Left ventricle myocardium inferior (tissue), 1 donor: ENCODE measurements around the gene ATP1B3. TPM values are rescaled to one million over a fixed set of nuclear protein-coding genes. Genes with fewer than 3 reads are reported as not detected.
"Not testable (repeated sequence)": the region's sequence is repeated elsewhere in the genome, so short reads cannot be mapped to it uniquely, and the experiment has no call there.

ENCODE experiments used
- DNase-seq: peaks from one replicate; pipeline ENCODE4 v3.0.0-alpha.2; 2020
- H3K27ac ChIP-seq: fragments of 200-600 bp; replicated peaks from 2 replicates; pipeline ENCODE4 v1.8.0; 2021
- H3K27me3 ChIP-seq: fragments of 200-600 bp; 2 replicates; pipeline ENCODE4 v1.8.0; 2021; ENCODE audit warnings: low read depth
- H3K36me3 ChIP-seq: fragments of 200-600 bp; 2 replicates; pipeline ENCODE4 v1.8.0; 2021
- H3K4me1 ChIP-seq: fragments of 200-600 bp; 2 replicates; pipeline ENCODE4 v1.8.0; 2021
- H3K4me3 ChIP-seq: fragments of 200-600 bp; 2 replicates; pipeline ENCODE4 v1.8.0; 2021; ENCODE audit warnings: mild to moderate bottlenecking, moderate library complexity
- H3K9me3 ChIP-seq: fragments of 200-600 bp; replicated peaks from 2 replicates; pipeline ENCODE4 v1.8.0; 2021
- intact Hi-C: fragments of 100-400 bp; cut with micrococcal nuclease; formaldehyde crosslinking; loops from one replicate; pipeline ENCODE4 v1.11.0; 2022
- total RNA-seq: library from RNA; stranded (reverse); fragmentation: NEBNext Ultra II Directional; extraction: Animal tissue kit (Norgen Biotek cat#: 25700); gene quantifications from one replicate; pipeline ENCODE4 v1.2.1, GENCODE V29; 2021
- TF ChIP-seq, protein P1 (sequence below): fragments of 200-600 bp; IDR thresholded peaks from 2 replicates; pipeline ENCODE4 v1.8.0; 2021; ENCODE audit warnings: antibody characterized with exemption, mild to moderate bottlenecking, borderline replicate concordance
- donor health status: DM: no; HTN: yes; CAD: no; lungs with severe emphysema.

ATP1B3 gene
- total RNA-seq, 1 donor from 2014 or later, result 34.5 TPM

GRCh38 chr3:141878326-141878725 is 1.9 kb downstream of the ATP1B3 start:
- Histone ChIP-seq H3K27ac (peak overlapping the region; percentile 100), H3K4me3 (peak overlapping the region; percentile 95), H3K27me3 (no peaks in the 10 kb centered on the region), H3K36me3 (peaks cover 6% of the 10 kb centered on the region), H3K4me1 (peaks cover 46% of the 10 kb centered on the region), H3K9me3 (no peaks in the 10 kb centered on the region)
- intact Hi-C loops, result loop anchor here (10.0 kb wide), 1 partner anchor 144 kb away; the partner anchor contains the start of gene RNF7
- no peak for DNase-seq
- TF ChIP-seq, protein P1, sequence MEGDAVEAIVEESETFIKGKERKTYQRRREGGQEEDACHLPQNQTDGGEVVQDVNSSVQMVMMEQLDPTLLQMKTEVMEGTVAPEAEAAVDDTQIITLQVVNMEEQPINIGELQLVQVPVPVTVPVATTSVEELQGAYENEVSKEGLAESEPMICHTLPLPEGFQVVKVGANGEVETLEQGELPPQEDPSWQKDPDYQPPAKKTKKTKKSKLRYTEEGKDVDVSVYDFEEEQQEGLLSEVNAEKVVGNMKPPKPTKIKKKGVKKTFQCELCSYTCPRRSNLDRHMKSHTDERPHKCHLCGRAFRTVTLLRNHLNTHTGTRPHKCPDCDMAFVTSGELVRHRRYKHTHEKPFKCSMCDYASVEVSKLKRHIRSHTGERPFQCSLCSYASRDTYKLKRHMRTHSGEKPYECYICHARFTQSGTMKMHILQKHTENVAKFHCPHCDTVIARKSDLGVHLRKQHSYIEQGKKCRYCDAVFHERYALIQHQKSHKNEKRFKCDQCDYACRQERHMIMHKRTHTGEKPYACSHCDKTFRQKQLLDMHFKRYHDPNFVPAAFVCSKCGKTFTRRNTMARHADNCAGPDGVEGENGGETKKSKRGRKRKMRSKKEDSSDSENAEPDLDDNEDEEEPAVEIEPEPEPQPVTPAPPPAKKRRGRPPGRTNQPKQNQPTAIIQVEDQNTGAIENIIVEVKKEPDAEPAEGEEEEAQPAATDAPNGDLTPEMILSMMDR, result no peak

DNA sequence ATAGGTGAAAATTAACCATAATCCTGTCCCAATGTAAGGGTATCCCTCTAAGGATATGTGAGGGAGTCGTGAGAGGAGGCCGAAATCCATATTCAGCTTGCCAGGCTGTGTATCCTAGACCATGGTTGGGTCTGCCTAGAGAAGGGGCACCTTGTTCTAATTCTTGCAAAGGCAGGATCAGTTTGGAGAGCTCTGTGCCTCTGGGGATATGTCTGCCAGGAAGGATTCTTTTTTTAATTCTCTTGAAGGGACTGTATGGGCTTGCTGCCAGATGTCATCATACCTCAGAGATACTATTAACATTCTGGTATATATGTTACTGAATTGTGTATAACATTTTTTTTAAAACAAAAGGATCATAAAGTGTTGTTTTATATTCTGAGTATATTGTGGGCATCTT is 2.4 kb downstream of the ATP1B3 start:
- Histone ChIP-seq H3K36me3 (peaks cover 6% of the 10 kb centered on the region), H3K4me3 (peak overlapping the region; percentile 95), H3K27me3 (no peaks in the 10 kb centered on the region), H3K27ac (no peak overlapping the region), H3K4me1 (peaks cover 46% of the 10 kb centered on the region), H3K9me3 (no peaks in the 10 kb centered on the region)
- intact Hi-C loops, result loop anchor here (10.0 kb wide), 1 partner anchor 144 kb away; the partner anchor contains the start of gene RNF7
- DNase-seq, result no peak
- TF ChIP-seq, protein P1, result no peak

- H3K9me3 ChIP-seq, result no peaks in the 10 kb centered on the region
- no peak overlapping the region for H3K4me3 ChIP-seq
- intact Hi-C loops, result no loop called here
- DNase-seq, result no peak
- TF ChIP-seq, protein P1, result no peak
- no peaks in the 10 kb centered on the region for H3K27me3 ChIP-seq
- peaks cover 30% of the 10 kb centered on the region for H3K4me1 ChIP-seq
- H3K27ac ChIP-seq, result no peak overlapping the region
- peaks cover 6% of the 10 kb centered on the region for H3K36me3 ChIP-seq
These were observed 5.3 kb downstream of the ATP1B3 start for GRCh38 chr3:141881702-141882101.

GRCh38 chr3:141887051-141887450 is 10.6 kb downstream of the ATP1B3 start:
- Histone ChIP-seq H3K4me1 (no peaks in the 10 kb centered on the region), H3K27me3 (no peaks in the 10 kb centered on the region), H3K27ac (no peak overlapping the region), H3K9me3 (no peaks in the 10 kb centered on the region), H3K4me3 (no peak overlapping the region), H3K36me3 (peaks cover 6% of the 10 kb centered on the region)
- TF ChIP-seq, protein P1, result no peak
- intact Hi-C loops, result no loop called here
- no peak for DNase-seq

DNA sequence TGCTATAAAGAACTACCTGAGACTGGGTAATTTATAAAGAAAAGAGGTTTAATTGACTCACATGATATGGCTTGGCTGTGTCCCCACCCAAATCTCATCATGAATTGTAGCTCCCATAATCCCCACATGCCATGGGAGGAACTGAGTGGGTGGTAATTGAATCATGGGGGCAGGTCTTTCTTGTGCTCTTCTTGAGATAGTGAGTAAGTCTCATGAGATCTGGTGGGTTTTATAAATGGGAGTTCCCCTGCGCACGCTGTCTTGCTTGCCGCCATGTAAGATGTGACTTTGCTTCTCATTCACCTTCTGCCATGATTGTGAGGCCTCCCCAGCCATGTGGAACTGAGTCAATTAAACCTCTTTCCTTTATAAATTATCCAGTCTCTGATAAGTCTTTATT is 12.1 kb downstream of the ATP1B3 start:
- DNase-seq, H3K4me3 ChIP-seq, H3K27me3 ChIP-seq, H3K4me1 ChIP-seq, H3K27ac ChIP-seq, intact Hi-C loops, H3K36me3 ChIP-seq, H3K9me3 ChIP-seq: not testable (repeated sequence)

DNA sequence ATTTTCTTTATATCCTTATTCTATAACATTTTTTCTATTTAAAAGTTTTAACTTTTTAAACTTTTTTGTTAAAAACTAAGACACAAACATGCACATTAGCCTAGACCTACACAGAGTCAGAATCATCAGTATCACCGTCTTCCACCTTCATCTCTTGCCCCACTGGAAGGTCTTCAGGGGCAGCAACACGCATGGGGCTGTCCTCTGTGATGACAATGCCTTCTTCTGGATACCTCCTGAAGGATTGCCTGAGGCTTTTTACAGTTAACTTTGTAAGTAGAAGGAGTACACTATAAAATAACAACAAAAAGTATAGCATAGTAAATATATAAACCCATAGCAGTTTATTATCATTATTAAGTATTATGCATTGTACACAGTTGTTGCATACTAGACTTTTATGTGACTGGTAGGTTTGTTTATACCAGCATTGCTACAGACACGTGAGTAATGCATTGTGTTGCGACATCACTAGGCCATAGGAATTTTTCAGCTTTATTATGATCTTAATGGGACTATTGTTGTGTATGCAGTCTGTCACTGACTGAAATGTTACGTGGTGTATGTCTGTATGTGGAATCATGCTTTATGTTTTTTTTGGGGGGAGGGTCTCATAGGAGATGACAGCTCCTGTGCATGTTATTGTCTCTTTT is 18.2 kb downstream of the ATP1B3 start:
- no peak overlapping the region for H3K4me3 ChIP-seq
- H3K27ac ChIP-seq, result no peak overlapping the region
- no peaks in the 10 kb centered on the region for H3K27me3 ChIP-seq
- no peaks in the 10 kb centered on the region for H3K4me1 ChIP-seq
- H3K9me3 ChIP-seq, result no peaks in the 10 kb centered on the region
- intact Hi-C loops, result no loop called here
- TF ChIP-seq, protein P1, result no peak
- peaks cover 15% of the 10 kb centered on the region for H3K36me3 ChIP-seq
- no peak for DNase-seq
